Measurements from ENCODE around the gene ZNF280B.
"Not testable (repeated sequence)": the region's sequence is repeated elsewhere in the genome, so short reads cannot be mapped to it uniquely, and the experiment has no call there.

ZNF280B gene

DNA sequence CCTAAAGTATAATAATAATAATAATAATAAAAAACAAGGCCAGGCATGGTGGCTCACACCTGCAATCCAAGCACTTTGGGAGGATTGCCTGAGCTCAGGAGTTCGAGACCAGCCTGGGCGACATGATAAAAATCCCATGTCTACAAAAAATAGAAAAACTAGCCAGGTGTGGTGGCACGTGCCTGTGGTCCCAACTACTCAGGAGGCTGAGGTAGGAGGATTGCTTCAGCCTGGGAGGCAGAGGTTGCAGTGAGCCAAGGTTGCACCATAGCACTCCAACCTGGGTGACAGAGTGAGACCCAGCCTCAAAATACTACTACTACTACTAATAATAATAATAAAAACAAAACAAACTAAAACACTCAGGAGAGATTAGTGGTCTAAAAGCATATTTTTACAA is 27.1 kb upstream of the ZNF280B start:
- no peak for DNase-seq (ENCODE audit: low read depth in 3 of 3)

- no peak for DNase-seq (ENCODE audit: low read depth in 3 of 3)
Measured at GRCh38 chr22:22534604-22535415, 26.3 kb upstream of the ZNF280B start.

- DNase-seq (ENCODE audit: low read depth in 3 of 3): no peak
Measured at GRCh38 chr22:22533863-22534262, 25.3 kb upstream of the ZNF280B start.

- no peak for DNase-seq (ENCODE audit: low read depth in 3 of 3)
Measured at GRCh38 chr22:22533417-22533816, 24.9 kb upstream of the ZNF280B start.

GRCh38 chr22:22532547-22533071 is 24.1 kb upstream of the ZNF280B start:
- DNase-seq (ENCODE audit: low read depth in 3 of 3): not testable (repeated sequence)

DNA sequence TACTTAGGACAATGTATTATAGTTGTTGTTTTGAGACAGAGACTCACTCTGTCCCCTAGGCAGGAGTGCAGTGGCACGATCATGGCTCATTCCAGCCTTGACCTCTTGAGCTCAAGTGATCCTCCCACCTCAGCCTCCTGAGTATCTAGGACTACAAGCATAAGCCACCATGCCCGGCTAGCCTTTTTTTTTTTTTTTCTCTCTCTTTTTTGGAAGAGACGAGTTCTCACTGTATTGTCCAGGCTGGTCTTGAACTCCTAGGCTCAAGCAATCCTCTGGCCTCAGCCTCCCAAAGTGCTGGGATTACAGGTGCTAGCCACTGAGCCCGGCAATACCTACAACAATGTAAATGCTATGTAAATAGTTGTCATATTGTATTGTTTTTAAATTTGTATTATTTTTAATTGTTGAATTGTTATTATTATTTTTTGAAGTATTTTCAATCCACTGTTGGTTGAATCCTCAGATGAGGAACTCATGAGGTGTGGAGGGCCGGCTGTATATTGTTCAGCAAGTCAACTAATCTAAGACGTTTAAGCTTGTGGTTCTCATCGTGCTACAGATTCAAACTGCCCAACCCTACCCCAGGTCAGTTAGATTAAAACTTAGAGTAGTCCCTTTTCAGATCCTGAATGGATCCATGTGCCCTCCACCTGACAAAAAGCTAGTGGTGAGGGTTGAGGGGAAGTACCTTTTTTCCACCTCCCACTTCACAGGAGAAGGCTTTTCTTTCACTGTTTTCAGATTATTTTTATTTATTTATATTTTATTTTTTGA is 23.4 kb upstream of the ZNF280B start:
- DNase-seq (ENCODE audit: low read depth in 3 of 3): no peak

DNA sequence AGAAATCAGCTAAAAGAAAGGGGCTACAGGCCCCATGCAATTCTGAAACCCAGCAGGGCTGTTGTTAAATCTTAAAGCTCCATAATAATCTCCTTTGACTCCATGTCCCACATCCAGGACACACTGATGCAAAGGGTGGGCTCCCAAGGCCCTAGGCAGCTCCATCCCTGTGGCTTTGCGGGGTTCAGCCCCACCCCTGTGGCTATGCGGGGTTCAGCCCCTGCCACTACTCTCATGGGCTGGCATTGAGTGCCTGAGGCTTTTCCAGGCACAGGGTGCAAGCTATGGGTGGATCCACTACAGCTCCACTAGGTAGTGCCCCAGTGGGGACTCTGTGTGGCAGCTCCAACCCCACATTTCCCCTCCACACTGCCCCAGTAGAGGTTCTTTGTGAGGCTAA is 20.2 kb upstream of the ZNF280B start:
- DNase-seq (ENCODE audit: low read depth in 3 of 3): no peak

- no peak for DNase-seq (ENCODE audit: low read depth in 3 of 3)
Measured at GRCh38 chr22:22527312-22527711, 18.8 kb upstream of the ZNF280B start.

DNA sequence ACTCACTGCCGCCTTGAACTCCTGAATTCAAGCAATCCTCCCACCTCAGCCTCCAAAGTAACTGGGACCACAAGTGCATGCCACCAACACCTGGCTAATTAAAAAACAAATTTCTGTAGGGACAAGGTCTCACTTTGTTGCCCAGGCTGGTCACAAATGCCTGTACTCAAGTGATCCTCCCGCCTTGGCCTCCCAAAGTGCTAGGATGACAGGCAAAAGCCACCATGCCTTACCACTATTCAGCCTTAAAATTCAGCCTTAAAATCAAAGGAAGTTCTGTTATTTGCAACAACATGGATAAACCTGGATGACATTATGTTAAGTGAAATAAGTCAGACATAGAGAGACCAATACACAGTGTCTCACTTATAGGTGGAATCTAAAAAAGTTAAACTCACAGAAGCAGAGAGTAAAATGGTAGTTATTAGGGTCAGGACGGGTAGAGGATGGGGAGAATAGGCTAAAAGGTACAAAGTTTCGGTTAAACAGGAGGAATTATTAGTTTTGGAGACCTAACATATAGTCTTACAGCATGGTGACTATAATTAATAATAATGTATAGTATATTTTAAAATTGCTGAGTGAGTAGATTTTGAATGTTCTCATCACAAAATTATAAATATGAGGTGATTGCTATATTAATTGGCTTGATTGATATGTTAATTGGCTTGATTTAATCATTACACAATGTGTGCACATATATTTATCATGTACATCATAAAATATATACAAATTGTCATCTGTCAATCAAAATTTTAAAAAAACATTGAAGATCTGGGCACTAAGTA is 17.8 kb upstream of the ZNF280B start:
- no peak for DNase-seq (ENCODE audit: low read depth in 3 of 3)

GRCh38 chr22:22523494-22523893 is 15.0 kb upstream of the ZNF280B start:
- DNase-seq (ENCODE audit: low read depth in 3 of 3): no peak

DNA sequence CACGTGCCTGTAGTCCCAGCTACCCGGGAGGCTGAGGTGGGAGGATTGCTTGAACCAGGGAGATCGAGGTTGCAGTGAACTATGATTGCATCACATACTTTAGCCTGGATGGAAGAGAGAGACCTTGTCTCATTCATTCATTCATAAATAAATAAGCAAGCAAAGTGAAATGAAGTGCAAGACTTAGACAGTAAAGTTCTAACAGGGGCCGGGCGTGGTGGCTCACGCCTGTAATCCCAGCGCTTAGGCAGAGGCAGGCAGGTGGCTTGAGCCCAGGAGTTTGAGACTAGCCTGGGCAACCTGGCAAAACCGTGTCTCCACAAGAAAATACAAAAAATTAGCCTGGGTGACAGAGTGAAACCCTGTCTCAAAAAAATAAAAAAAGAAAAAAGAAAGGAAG is 13.1 kb upstream of the ZNF280B start:
- DNase-seq (ENCODE audit: low read depth in 3 of 3): no peak

DNA sequence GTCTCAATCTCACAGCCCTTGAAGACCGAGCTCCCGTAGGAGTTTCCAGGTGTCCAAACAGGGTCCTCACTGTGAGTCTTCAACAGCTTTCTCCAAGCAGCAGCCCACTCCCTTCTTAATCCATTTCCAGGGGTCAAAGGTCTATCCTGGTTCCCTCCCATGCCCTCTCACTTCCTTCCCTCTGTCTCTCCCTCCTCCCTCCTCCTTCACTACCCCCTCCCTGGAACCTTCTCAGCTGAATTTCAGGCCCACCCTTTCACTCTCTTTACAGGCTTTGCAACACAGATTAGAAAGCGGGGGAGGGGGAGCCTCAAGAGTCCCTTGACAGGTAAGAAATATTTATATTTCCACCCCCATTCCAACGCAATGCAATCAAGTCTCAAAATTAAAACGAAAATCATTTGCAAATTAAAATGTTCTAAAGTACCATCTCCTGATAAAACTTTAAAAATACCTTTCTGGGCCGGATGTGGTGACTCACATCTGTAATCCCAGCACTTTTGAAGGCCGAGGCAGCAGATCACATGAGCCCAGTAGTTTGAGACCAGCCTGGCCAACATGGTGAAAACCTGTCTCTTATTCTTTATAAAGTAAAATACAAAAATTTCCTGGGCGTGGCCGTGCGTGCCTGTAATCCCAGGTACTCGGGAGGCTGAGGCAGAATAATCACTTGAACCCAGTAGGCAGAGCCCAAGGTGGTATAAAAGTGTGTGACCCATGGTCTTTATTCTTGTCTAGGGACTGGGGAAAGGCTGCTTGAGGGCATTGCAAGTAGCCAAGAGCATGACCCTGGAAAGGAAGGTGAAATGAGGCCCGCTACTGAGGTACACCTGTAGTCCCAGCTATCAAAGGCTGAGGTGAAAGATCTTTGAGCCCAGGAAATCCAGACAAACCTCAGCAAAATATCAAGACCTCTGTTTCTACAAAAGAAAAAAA is 12.4 kb upstream of the ZNF280B start:
- DNase-seq (ENCODE audit: low read depth in 3 of 3): no peak

DNA sequence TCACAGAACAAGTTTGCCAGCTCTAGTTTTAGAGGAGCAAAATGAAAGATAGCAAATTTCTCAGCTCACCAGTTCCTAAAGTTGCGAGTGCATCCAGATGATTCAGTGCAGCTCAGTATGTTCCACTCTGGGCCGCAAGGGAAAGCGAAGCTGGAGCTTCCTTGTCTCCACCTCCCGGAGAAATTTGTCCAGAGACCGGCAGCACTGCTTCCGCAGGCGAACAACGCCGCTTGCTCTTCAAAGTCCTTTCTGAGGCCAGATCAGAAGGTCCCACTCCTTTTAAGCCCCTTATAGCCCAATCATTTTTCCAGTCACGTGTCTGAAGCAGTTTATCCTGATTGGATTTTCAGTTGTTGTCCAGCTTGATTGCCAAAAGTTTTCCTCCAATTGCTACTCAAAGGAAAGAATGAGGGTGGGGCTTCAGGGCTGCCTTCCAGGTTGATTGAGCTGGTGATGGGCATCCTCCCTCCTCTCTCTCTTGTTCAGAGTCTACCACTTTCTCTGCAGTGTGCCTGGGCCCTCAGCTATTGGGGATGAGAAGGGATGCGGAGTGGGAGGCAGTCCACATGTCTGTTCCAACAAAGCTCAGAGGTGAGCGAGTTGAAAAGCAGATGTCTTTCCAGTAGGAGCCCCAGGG is 11.6 kb upstream of the ZNF280B start, which contains the start of gene ZNF280A:
ZNF280A (minus strand) TSS at position 251 of the 637 bp plus-strand sequence. CDS start 4,640 bp downstream, outside the sequence.
- no peak for DNase-seq (ENCODE audit: low read depth in 3 of 3)

GRCh38 chr22:22519591-22519990 is 11.0 kb upstream of the ZNF280B start:
- DNase-seq (ENCODE audit: low read depth in 3 of 3): no peak

DNA sequence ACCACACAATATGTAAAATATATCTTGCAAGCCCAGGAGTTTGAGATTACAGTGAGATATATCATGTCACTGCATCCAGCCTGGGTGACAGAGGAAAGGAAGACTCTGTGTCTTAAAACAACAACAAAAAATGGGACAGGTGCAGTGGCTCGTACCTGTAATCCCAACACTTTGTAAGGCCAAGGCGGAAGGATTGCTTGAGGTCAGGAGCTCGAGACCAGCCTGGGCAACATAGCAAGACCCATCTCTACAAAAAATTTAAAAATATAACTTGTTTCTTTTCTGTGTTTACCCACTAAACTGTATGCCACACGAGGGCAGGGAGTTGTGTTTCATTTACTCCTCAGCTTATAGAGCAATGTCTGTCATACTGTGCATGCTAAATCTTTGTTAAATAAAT is 8.4 kb upstream of the ZNF280B start:
- no peak for DNase-seq (ENCODE audit: low read depth in 3 of 3)

DNA sequence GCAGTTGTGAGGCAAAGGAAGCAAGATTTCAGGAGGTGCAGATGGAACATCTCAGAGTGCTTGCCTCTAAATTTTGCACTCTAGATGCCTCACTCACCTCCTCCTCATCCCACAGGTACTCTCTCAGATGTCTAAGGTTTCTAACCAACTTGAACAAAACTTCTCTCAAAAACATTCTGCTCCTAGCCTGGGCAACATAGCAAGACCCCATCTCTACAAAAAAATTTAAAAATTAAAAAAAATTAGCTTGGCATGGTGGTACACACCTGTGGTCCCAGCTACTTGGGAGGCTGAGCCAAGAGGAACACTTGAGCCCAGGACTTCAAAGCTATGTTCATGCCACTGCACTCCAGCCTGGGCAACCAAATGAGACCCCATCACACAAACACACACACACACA is 7.3 kb upstream of the ZNF280B start:
- no peak for DNase-seq (ENCODE audit: low read depth in 3 of 3)

GRCh38 chr22:22514431-22514830 is 5.9 kb upstream of the ZNF280B start:
- not testable (repeated sequence) for DNase-seq (ENCODE audit: low read depth in 3 of 3)

GRCh38 chr22:22513619-22514018 is 5.1 kb upstream of the ZNF280B start:
- DNase-seq (ENCODE audit: low read depth in 3 of 3): no peak

GRCh38 chr22:22512951-22513350 is 4.4 kb upstream of the ZNF280B start:
- DNase-seq (ENCODE audit: low read depth in 3 of 3): no peak

DNA sequence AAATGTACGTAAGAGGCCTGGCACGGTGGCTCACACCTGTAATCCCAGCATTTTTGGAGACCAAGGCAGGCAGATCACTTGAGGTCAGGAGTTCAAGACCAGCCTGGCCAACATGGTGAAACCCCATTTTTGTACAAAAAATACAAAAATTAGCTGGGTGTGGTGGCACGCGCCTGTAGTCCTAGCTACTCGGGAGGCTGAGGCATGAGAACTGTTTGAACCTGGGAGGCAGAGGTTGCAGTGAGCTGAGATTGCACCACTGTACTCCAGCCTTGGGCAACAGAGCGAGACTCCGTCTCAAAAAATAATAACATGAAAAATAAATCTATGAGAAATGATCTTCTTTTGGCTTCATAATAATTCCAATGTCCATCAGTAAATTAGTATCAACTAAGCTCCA is 2.3 kb upstream of the ZNF280B start:
- not testable (repeated sequence) for DNase-seq (ENCODE audit: low read depth in 3 of 3)
